PC-3 (cell line): ENCODE measurements around the gene STK24.

Source experiments
- EZH2 ChIP-seq: fragments of 300-600 bp; sonication (generic); IDR thresholded peaks from one replicate; pipeline ENCODE4 v1.6.1; 2017; ENCODE audit warnings: antibody characterized with exemption, mild to moderate bottlenecking, low read length; ENCODE audit not compliant: unreplicated experiment
- TF ChIP-seq, protein P1 (sequence below): fragments of 300-600 bp; sonication (generic); conservative IDR thresholded peaks from 2 replicates; pipeline ENCODE4 v1.5.1; 2017; ENCODE audit warnings: antibody characterized with exemption, low read depth, mild to moderate bottlenecking, low read length

DNA sequence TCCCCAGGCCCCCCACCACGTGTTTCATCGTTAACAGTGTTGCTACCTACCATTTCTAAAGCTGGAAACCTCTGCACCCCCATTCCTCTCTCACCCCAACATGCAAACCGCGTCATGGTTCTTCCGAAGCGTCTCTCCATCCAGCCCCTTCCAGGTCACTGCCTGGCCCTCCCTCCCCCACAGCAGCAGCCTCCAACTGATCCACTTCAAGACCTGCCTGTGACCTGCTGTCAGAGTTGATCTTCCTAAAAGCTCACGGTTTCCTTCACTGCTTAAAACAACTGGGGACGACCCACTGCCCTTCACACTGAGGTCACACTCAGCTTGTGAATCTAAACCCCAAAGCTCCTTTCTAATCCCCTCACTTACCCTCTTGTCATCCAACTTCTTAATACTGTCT is 47.7 kb downstream of the STK24 start:
- TF ChIP-seq, protein P1, sequence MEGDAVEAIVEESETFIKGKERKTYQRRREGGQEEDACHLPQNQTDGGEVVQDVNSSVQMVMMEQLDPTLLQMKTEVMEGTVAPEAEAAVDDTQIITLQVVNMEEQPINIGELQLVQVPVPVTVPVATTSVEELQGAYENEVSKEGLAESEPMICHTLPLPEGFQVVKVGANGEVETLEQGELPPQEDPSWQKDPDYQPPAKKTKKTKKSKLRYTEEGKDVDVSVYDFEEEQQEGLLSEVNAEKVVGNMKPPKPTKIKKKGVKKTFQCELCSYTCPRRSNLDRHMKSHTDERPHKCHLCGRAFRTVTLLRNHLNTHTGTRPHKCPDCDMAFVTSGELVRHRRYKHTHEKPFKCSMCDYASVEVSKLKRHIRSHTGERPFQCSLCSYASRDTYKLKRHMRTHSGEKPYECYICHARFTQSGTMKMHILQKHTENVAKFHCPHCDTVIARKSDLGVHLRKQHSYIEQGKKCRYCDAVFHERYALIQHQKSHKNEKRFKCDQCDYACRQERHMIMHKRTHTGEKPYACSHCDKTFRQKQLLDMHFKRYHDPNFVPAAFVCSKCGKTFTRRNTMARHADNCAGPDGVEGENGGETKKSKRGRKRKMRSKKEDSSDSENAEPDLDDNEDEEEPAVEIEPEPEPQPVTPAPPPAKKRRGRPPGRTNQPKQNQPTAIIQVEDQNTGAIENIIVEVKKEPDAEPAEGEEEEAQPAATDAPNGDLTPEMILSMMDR = no peak
- no peak for TF ChIP-seq EZH2
